HL-60 (cell line): ENCODE measurements around the gene PHACTR3.
"Not testable (repeated sequence)": the region's sequence is repeated elsewhere in the genome, so short reads cannot be mapped to it uniquely, and the experiment has no call there.

Experiments
- DNase-seq, 2 experiments: peaks; one replicate each; pipeline ENCODE4 v3.0.0-alpha.2; 2010 to 2020; ENCODE audit warnings: low read depth in 1 of 2, low spot score in 1 of 2
- H3K27ac ChIP-seq: fragments of 250-450 bp; sonication (Bioruptor Pico); replicated peaks from 2 replicates; pipeline ENCODE4 v1.5.1; 2020; ENCODE audit warnings: mild to moderate bottlenecking, moderate library complexity
- H3K27me3 ChIP-seq: fragments of 250-450 bp; sonication (Bioruptor Pico); 2 replicates; pipeline ENCODE4 v1.5.1; 2021; ENCODE audit warnings: mild to moderate bottlenecking, moderate library complexity; ENCODE audit not compliant: insufficient read depth, poor library complexity, severe bottlenecking
- H3K4me3 ChIP-seq: replicated peaks from 2 replicates; pipeline ENCODE4 v1.5.1; 2011; ENCODE audit warnings: mild to moderate bottlenecking, control low read depth, low read length; ENCODE audit not compliant: insufficient read depth
- CTCF ChIP-seq: IDR thresholded peaks from one replicate; pipeline ENCODE4 v1.5.1; 2011; ENCODE audit warnings: low read length, control low read depth, inconsistent platforms; ENCODE audit not compliant: insufficient read depth
- GABPA ChIP-seq: IDR thresholded peaks from 2 replicates; pipeline ENCODE4 v1.6.1; 2012; ENCODE audit warnings: low read depth
- POLR2AphosphoS5 ChIP-seq: IDR thresholded peaks from 2 replicates; pipeline ENCODE4 v1.6.1; 2012; ENCODE audit warnings: low read depth
- REST ChIP-seq: IDR thresholded peaks from 2 replicates; pipeline ENCODE4 v1.6.1; 2012; ENCODE audit warnings: low read depth; ENCODE audit not compliant: insufficient replicate concordance
- SPI1 ChIP-seq: IDR thresholded peaks from 2 replicates; pipeline ENCODE4 v1.6.1; 2012; ENCODE audit warnings: low read depth, mild to moderate bottlenecking, borderline replicate concordance

The PHACTR3 gene

DNA sequence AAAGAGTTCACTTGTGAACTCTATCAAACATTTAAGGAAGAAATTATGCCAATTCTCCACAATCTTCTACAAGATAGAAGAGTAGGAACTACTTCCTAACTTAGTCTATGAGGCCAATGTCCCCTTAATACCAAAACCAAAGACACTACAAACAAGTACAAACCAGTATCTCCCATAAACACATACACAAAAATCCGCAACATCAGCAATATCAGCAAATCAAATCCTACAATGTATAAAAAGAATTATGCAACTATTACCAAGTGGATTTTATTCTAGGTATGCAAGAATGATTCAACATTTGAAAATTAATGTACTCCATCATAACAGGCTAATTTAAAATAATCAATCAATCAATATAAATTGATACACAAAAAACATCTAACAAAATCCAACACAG, 283.7 kb downstream of the PHACTR3 start:
- Histone ChIP-seq H3K27ac (no peak overlapping the region), H3K27me3 (peaks cover 2% of the 10 kb centered on the region), H3K4me3 (no peak overlapping the region)
- no peak for DNase-seq
- TF ChIP-seq SPI1 (no peak), POLR2AphosphoS5 (no peak), GABPA (no peak), CTCF (no peak), REST (no peak)

- H3K27ac ChIP-seq, H3K27me3 ChIP-seq, H3K4me3 ChIP-seq, DNase-seq: not testable (repeated sequence)
Measured at GRCh38 chr20:59890035-59890434, 285.7 kb downstream of the PHACTR3 start.

DNA sequence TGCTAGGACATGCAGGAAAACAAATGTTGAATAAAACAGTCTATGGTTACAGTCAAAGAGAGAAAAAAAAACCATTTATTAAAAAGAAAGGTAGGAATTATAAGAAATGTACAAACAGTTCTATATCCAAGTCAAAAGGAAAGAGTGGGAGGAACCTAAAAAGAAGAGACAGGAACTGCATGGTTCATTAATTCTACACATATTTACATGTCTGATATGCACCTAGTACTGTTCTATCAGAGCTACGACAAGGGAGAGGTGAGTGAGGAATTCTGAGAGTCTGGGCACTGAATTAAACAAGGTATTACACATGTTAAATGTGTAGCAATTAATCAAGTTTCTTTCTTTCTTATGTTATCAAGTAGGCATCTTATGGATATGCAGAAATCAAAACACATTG, 287.2 kb downstream of the PHACTR3 start:
- Histone ChIP-seq H3K27me3 (peaks cover 9% of the 10 kb centered on the region), H3K4me3 (no peak overlapping the region), H3K27ac (no peak overlapping the region)
- TF ChIP-seq CTCF (no peak), GABPA (no peak), POLR2AphosphoS5 (no peak), REST (no peak), SPI1 (no peak)
- DNase-seq: no peak

DNA sequence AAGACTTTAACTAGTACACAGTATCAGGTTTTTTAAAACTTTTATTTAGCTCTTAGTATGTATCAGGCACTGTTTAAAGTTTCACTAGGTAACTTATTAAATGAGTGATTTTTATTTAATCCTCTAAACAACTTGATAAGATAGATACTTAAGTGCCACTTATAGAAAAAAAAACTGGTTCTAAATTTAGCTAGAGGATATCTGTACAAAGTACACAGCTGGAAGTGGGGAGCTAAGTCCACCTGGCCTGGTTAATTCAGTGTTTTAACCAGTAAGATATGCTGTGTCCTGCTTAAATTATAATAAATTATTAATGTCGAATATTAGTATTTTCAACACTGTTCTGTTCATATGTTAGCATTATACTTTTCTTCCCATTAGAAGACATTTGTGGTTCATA, 291.6 kb downstream of the PHACTR3 start:
- Histone ChIP-seq H3K4me3 (no peak overlapping the region), H3K27ac (no peak overlapping the region), H3K27me3 (peaks cover 11% of the 10 kb centered on the region)
- DNase-seq: no peak
- no peak for TF ChIP-seq SPI1
- TF ChIP-seq POLR2AphosphoS5: no peak
- no peak for TF ChIP-seq REST
- no peak for TF ChIP-seq GABPA
